A549 (cell line): Measurements from ENCODE around the gene LMTK2. TPM values are rescaled to one million over a fixed set of nuclear protein-coding genes. Genes with fewer than 3 reads are reported as not detected.

ENCODE experiments used
- ATAC-seq, 2 experiments: fragments of 200-7000 bp in 1 of 2; fragments of >200 bp in 1 of 2; cut with Nextera tagmentation in 1 of 2; cut with Tn5 transposase in 1 of 2; 3 replicates each; pipeline versions ENCODE4 v1.8.0 to v1.9.1; 2018 to 2020; ENCODE audit warnings: mild to moderate bottlenecking in 1 of 2, moderate library complexity in 1 of 2
- CTCF ChIA-PET: fragments of 300-600 bp; sonication (Branson Sonifier 250); formaldehyde crosslinking; extraction: SDS; loops from one replicate; lab custom pipeline; 2021; ENCODE audit warnings: antibody characterized with exemption, inconsistent platforms; lab: Yijun Ruan, JAX
- POLR2A ChIA-PET: fragments of 350-600 bp; formaldehyde crosslinking; extraction: SDS; loops from one replicate; lab custom pipeline; 2021; ENCODE audit warnings: antibody characterized with exemption, inconsistent platforms; lab: Yijun Ruan, JAX
- DNase-seq, 2 experiments: peaks; one replicate each; pipeline versions ENCODE4 v3.0.0 to v3.0.0-alpha.2; 2011 to 2016; ENCODE audit warnings: low read depth in 1 of 2, low spot score in 1 of 2
- FAIRE-seq: peaks from 2 replicates; lab custom pipeline; 2011; peaks lifted over from hg19 to GRCh38; lab: Jason Lieb, UNC
- H3K27ac ChIP-seq, 2 experiments: fragments of >200 bp; sonication (Bioruptor Twin); formaldehyde crosslinking; 3 replicates each; pipeline ENCODE4 v1.5.1; 2016 to 2017
- H3K4me1 ChIP-seq: fragments of >200 bp; sonication (Bioruptor Twin); formaldehyde crosslinking; 3 replicates; pipeline ENCODE4 v1.6.1; 2016
- H3K4me2 ChIP-seq: fragments of >200 bp; sonication (Bioruptor Twin); formaldehyde crosslinking; 3 replicates; pipeline ENCODE4 v1.6.1; 2016
- H3K4me3 ChIP-seq: fragments of >200 bp; sonication (Bioruptor Twin); formaldehyde crosslinking; 3 replicates; pipeline ENCODE4 v1.5.1; 2016
- H3K9me3 ChIP-seq: fragments of >200 bp; sonication (Bioruptor Twin); formaldehyde crosslinking; 3 replicates; pipeline ENCODE4 v1.6.1; 2016
- BHLHE40 ChIP-seq: IDR thresholded peaks from 2 replicates; pipeline ENCODE4 v1.6.1; 2012; ENCODE audit warnings: low read depth, low read length, inconsistent platforms
- CBX2 ChIP-seq: fragments of 200-600 bp; sonication (generic); IDR thresholded peaks from 2 replicates; pipeline ENCODE4 v1.6.1; 2016; ENCODE audit warnings: low read depth, mild to moderate bottlenecking, borderline replicate concordance
- CHD4 ChIP-seq: fragments of 200-600 bp; sonication (generic); IDR thresholded peaks from 2 replicates; pipeline ENCODE4 v1.6.1; 2016; ENCODE audit warnings: antibody characterized with exemption, mild to moderate bottlenecking, borderline replicate concordance
- EHMT2 ChIP-seq: fragments of 200-600 bp; sonication (generic); IDR thresholded peaks from 2 replicates; pipeline ENCODE4 v1.6.1; 2016; ENCODE audit warnings: antibody characterized with exemption, low read depth, mild to moderate bottlenecking, moderate library complexity
- FOXS1 ChIP-seq: fragments of 250-450 bp; sonication (Bioruptor Pico); IDR thresholded peaks from 2 replicates; pipeline ENCODE4 v1.5.0; 2020; ENCODE audit warnings: mild to moderate bottlenecking, moderate library complexity
- HDAC2 ChIP-seq: fragments of 200-600 bp; sonication (generic); IDR thresholded peaks from 2 replicates; pipeline ENCODE4 v1.6.1; 2016
- JUN ChIP-seq, 2 experiments: fragments of >200 bp; sonication (Bioruptor Twin); formaldehyde crosslinking; IDR thresholded peaks; 2 replicates in 1 of 2; 3 replicates in 1 of 2; pipeline ENCODE4 v1.6.1; 2016 to 2017
- JUNB ChIP-seq: fragments of >200 bp; sonication (Bioruptor Twin); formaldehyde crosslinking; IDR thresholded peaks from 2 replicates; pipeline ENCODE4 v1.6.1; 2016
- KDM1A ChIP-seq: fragments of 200-600 bp; sonication (generic); IDR thresholded peaks from 2 replicates; pipeline ENCODE4 v1.6.1; 2016; ENCODE audit warnings: low read depth, mild to moderate bottlenecking
- KDM5A ChIP-seq: fragments of 200-600 bp; sonication (generic); IDR thresholded peaks from 2 replicates; pipeline ENCODE4 v1.6.1; 2016; ENCODE audit warnings: antibody characterized with exemption, mild to moderate bottlenecking
- MAFK ChIP-seq: fragments of 450-650 bp; IDR thresholded peaks from 2 replicates; pipeline ENCODE4 v1.6.1; 2014; ENCODE audit not compliant: partially characterized antibody
- MAZ ChIP-seq: fragments of 150-350 bp; IDR thresholded peaks from 2 replicates; pipeline ENCODE4 v1.6.1; 2014; ENCODE audit warnings: antibody characterized with exemption, low read depth, low read length, borderline replicate concordance
- MYC ChIP-seq: IDR thresholded peaks from 2 replicates; pipeline ENCODE4 v1.6.1; 2012; ENCODE audit warnings: mild to moderate bottlenecking, inconsistent platforms, low read length, improper control_type of control experiment, borderline replicate concordance
- NPAS2 ChIP-seq: fragments of 250-450 bp; sonication (Bioruptor Pico); IDR thresholded peaks from 2 replicates; pipeline ENCODE4 v1.8.0; 2022; ENCODE audit warnings: mild to moderate bottlenecking, moderate library complexity, borderline replicate concordance
- RCOR1 ChIP-seq: fragments of 150-350 bp; IDR thresholded peaks from 2 replicates; pipeline ENCODE4 v1.6.1; 2014; ENCODE audit warnings: antibody characterized with exemption, low read length, low read depth
- RFX5 ChIP-seq: fragments of 450-650 bp; IDR thresholded peaks from 2 replicates; pipeline ENCODE4 v1.7.1; 2014; ENCODE audit warnings: antibody characterized with exemption, mild to moderate bottlenecking, moderate library complexity
- RNF2 ChIP-seq: fragments of 200-600 bp; sonication (generic); IDR thresholded peaks from 2 replicates; pipeline ENCODE4 v1.6.1; 2016; ENCODE audit warnings: low read depth, mild to moderate bottlenecking, antibody characterized with exemption, moderate library complexity, borderline replicate concordance
- SMC3 ChIP-seq: fragments of >200 bp; sonication (Bioruptor Twin); formaldehyde crosslinking; IDR thresholded peaks from 3 replicates; pipeline ENCODE4 v1.6.1; 2018; ENCODE audit warnings: inconsistent platforms
- SREBF2 ChIP-seq: fragments of 450-650 bp; IDR thresholded peaks from 2 replicates; pipeline ENCODE4 v1.6.1; 2014; ENCODE audit warnings: mild to moderate bottlenecking, moderate library complexity
- TFCP2L1 ChIP-seq: fragments of 250-450 bp; sonication (Bioruptor Pico); IDR thresholded peaks from 2 replicates; pipeline ENCODE4 v1.5.0; 2021; ENCODE audit warnings: mild to moderate bottlenecking
- WGBS: methylation state at CpG from one replicate; pipeline ENCODE4 v1.1.6; 2017; ENCODE audit errors: missing lambda C conversion rate; 5-methylcytosine and 5-hydroxymethylcytosine counted together
- polyA plus RNA-seq, 4 experiments: library from polyadenylated mRNA; depleted of rRNA in 3 of 4; stranded (reverse); fragments of >200 nt; fragmentation: RNase III in 1 of 4; extraction: RNeasy Plus Mini Kit Qiagen cat#74134 plus additional on column Dnase treatment in 1 of 4; gene quantifications; 2 replicates in 3 of 4; 3 replicates in 1 of 4; pipeline ENCODE4 v1.2.3, GENCODE V29; 2011 to 2017
- TF ChIP-seq, protein P1 (sequence below): IDR thresholded peaks from 2 replicates; pipeline ENCODE4 v1.6.1; 2012
- TF ChIP-seq, protein P2 (sequence below): IDR thresholded peaks from 2 replicates; pipeline ENCODE4 v1.6.1; 2012; ENCODE audit warnings: low read depth, borderline replicate concordance

The LMTK2 gene
- polyA plus RNA-seq, 2 of the 4 experiments (the other 2 are of a cell fraction) = 7.9 to 13.0 TPM

DNA sequence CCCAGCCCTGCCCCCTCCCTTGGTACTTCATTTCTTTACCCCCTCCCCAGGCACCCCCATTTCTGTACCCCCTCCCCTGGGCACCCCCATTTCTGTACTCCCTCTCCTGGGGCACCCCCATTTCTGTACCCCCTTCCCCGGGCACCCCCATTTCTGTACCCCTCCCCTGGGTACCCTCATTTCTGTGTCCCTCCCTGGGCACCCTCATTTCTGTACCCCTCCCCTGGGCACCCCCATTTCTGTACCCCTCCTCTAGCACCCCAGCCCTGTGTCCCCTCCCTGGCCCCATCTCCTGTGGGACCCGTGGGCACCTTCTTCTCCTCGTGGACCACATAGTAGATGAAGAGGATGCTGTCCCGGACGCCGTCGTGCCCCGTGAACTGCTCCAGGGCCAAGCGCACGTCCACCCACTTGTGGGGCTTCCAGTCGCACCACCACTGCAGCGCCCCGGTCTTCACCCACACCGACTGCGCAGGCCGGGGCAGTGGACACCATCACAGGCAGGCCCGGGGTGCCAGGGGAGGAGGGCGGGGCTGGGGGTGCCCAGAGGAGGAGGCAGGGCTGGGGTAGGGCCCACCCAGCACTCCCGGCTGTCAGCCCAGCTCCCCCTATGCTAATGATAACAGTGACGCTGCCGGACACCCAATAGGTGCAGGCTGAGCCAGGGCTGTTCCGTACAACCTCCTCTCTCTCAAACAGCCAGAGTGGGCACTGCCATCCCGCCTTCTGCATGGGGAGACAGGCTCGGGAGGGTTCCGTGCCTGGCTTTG is 125.0 kb downstream of the LMTK2 start:
- Histone ChIP-seq H3K9me3 (no peaks in the 10 kb centered on the region), H3K4me1 (no peaks in the 10 kb centered on the region), H3K4me2 (no peak overlapping the region), H3K4me3 (no peak overlapping the region), H3K27ac (no peak overlapping the region)
- no peak for TF ChIP-seq SMC3
- no peak for TF ChIP-seq HDAC2
- 97% methylated on average over 12 of the region's 25 CpGs for WGBS
- FAIRE-seq = no peak
- CTCF ChIA-PET = interaction anchor here (1.0 to 1.1 kb wide), 2 partner anchors 208 to 210 kb away, joined by 3 to 5 read pairs; no protein-coding TSS in a partner anchor
- POLR2A ChIA-PET = no interaction called here
- ATAC-seq = no peak
- DNase-seq = no peak

DNA sequence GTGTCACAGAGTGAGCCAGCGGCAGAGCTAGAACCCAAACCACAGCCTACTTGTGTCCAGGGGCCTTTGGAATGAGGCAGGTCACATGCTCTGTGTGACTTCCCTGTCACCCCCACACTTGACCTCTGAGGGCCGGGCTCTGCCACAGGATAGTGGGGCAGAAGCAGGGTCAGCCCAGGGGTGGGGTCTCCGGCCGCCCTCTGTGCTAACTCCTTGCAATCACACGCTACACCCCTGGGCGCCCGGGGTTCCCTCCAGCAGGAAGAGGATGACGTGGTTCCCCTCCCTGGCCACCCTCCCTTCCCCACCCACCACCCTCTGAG is 125.6 kb downstream of the LMTK2 start:
- no peak overlapping the region for H3K4me3 ChIP-seq
- no peak for ATAC-seq
- H3K9me3 ChIP-seq = no peaks in the 10 kb centered on the region
- WGBS = 97% methylated on average over 7 of the region's 8 CpGs
- no peak for FAIRE-seq
- no peak overlapping the region for H3K27ac ChIP-seq
- ChIA-PET CTCF (interaction anchor here (1.0 to 1.1 kb wide), 2 partner anchors 209 to 211 kb away, joined by 3 to 5 read pairs; no protein-coding TSS in a partner anchor), POLR2A (no interaction called here)
- H3K4me1 ChIP-seq = no peaks in the 10 kb centered on the region
- no peak overlapping the region for H3K4me2 ChIP-seq
- DNase-seq = no peak
- TF ChIP-seq CHD4 (no peak), CBX2 (no peak), RFX5 (no peak), KDM1A (no peak)

DNA sequence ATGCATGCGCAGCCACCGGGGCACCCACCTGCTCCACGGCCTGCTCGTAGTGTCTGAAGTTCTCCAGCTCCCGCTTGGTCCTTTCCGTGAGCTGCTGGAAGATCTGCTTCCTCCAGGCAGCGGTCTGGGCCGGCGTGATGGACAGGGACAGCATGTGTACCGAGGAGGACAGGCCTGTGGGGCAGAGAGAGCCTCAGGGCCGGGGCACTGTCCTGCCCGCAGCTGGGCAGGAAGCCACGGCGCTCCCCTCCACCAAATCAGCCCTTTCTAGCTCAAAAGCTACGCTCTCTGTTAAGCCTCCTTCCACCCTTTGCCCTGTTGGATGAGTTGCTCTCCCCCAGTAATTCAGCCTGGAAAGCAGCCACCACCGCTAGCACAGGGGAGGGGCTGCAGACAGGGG is 126.1 kb downstream of the LMTK2 start:
- Histone ChIP-seq H3K4me2 (no peak overlapping the region), H3K27ac (no peak overlapping the region), H3K4me1 (no peaks in the 10 kb centered on the region), H3K9me3 (no peaks in the 10 kb centered on the region), H3K4me3 (no peak overlapping the region)
- 90% methylated on average over 16 of the region's 16 CpGs for WGBS
- FAIRE-seq (no peak), DNase-seq (no peak), ATAC-seq (0 out of 6 replicates have a peak, but pooled peaks of 1 of the 2 experiments have one; percentile 3)
- CTCF ChIA-PET = interaction anchor here (1.0 to 1.1 kb wide), 2 partner anchors 210 to 212 kb away, joined by 3 to 5 read pairs; no protein-coding TSS in a partner anchor
- POLR2A ChIA-PET = no interaction called here
- TF ChIP-seq KDM5A (no peak), FOXS1 (no peak), JUNB (no peak), SREBF2 (no peak), RFX5 (no peak), BHLHE40 (no peak), CBX2 (no peak), EHMT2 (no peak), NPAS2 (no peak), JUN (IDR thresholded peaks at IDR 0.05) (no peak), RNF2 (no peak), RCOR1 (no peak), MAZ (no peak), MYC (no peak), TFCP2L1 (no peak), MAFK (no peak)
- TF ChIP-seq, protein P1, sequence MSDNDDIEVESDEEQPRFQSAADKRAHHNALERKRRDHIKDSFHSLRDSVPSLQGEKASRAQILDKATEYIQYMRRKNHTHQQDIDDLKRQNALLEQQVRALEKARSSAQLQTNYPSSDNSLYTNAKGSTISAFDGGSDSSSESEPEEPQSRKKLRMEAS = no peak
- TF ChIP-seq, protein P2, sequence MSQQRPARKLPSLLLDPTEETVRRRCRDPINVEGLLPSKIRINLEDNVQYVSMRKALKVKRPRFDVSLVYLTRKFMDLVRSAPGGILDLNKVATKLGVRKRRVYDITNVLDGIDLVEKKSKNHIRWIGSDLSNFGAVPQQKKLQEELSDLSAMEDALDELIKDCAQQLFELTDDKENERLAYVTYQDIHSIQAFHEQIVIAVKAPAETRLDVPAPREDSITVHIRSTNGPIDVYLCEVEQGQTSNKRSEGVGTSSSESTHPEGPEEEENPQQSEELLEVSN = no peak
